HCT116 (cell line): ENCODE data around the gene PRICKLE1. TPM values are rescaled to one million over a fixed set of nuclear protein-coding genes. Genes with fewer than 3 reads are reported as not detected.

ENCODE experiments used
- ATAC-seq: fragments of 200-7000 bp; cut with Tn5 transposase; 2 replicates; pipeline ENCODE4 v1.9.1; 2020; ENCODE audit warnings: mild to moderate bottlenecking, moderate library complexity
- BruUV-seq: library from RNA; stranded (reverse); fragments of 400-500 nt; replicated peaks from 2 replicates; lab custom pipeline; 2021; lab: Mats Ljungman, UMichigan
- CTCF ChIA-PET: fragments of 300-600 bp; sonication (Branson Sonifier 250); formaldehyde crosslinking; loops from one replicate; lab custom pipeline; 2021; ENCODE audit warnings: antibody characterized with exemption; lab: Charles Lee
- POLR2A ChIA-PET: fragments of 300-600, 350-600 bp; sonication (Branson Sonifier 250); formaldehyde crosslinking; loops from one replicate; lab custom pipeline; 2021; ENCODE audit warnings: antibody characterized with exemption; lab: Charles Lee
- RAD21 ChIA-PET, 2 experiments: fragments of 300-600 bp; sonication (Branson Sonifier 250); formaldehyde crosslinking; loops; one replicate each; lab custom pipeline; 2023; ENCODE audit warnings: low total read pairs in 2 of 2; ENCODE audit not compliant: uncharacterized antibody in 2 of 2, unreplicated experiment in 2 of 2, low non-redundant PET in 1 of 2; lab: Charles Lee
- DNase-seq: peaks from one replicate; pipeline ENCODE4 v3.0.0-alpha.2; 2010; ENCODE audit warnings: low read depth, low spot score
- H2AFZ ChIP-seq: fragments of 200-600 bp; shearing (Covaris generic), sonication (generic); 2 replicates; pipeline ENCODE4 v1.6.1; 2017; ENCODE audit warnings: low read depth, mixed run types, mixed read lengths, antibody characterized with exemption, low read length; ENCODE audit not compliant: poor library complexity, severe bottlenecking
- H3K27ac ChIP-seq: 2 replicates; pipeline ENCODE4 v1.5.1; 2012; ENCODE audit warnings: low read depth, low read length
- H3K27me3 ChIP-seq: fragments of 200-600 bp; sonication (generic); 2 replicates; pipeline ENCODE4 v1.6.1; 2016; ENCODE audit warnings: mixed run types, low read length, mixed read lengths; ENCODE audit not compliant: insufficient read depth
- H3K36me3 ChIP-seq, 2 experiments: fragments of 200-500 bp in 1 of 2; fragments of 200-600 bp in 1 of 2; sonication (Bioruptor generic) in 1 of 2; sonication (generic) in 1 of 2; 2 replicates each; pipeline versions ENCODE4 v1.5.1 to v1.6.1; 2014 to 2016; ENCODE audit warnings: low read length in 2 of 2, inconsistent platforms in 1 of 2, mixed read lengths in 1 of 2, mixed run types in 1 of 2; ENCODE audit not compliant: insufficient read depth in 2 of 2, control insufficient read depth in 1 of 2
- H3K4me1 ChIP-seq, 2 experiments: fragments of 200-600 bp in 1 of 2; sonication (generic) in 1 of 2; 2 replicates each; pipeline versions ENCODE4 v1.5.1 to v1.6.1; 2012 to 2017; ENCODE audit warnings: low read length in 2 of 2, inconsistent platforms in 1 of 2, mild to moderate bottlenecking in 1 of 2, mixed read lengths in 1 of 2, mixed run types in 1 of 2, moderate library complexity in 1 of 2; ENCODE audit not compliant: insufficient read depth in 2 of 2, control insufficient read depth in 1 of 2
- H3K4me2 ChIP-seq: fragments of 200-600 bp; sonication (generic); 2 replicates; pipeline ENCODE4 v1.6.1; 2017; ENCODE audit warnings: mixed run types, low read length, mixed read lengths
- H3K4me3 ChIP-seq, 2 experiments: fragments of 200-600 bp in 1 of 2; sonication (generic) in 1 of 2; replicated peaks in 1 of 2; 2 replicates each; pipeline ENCODE4 v1.5.1; 2011 to 2016; ENCODE audit warnings: low read length in 2 of 2, control low read depth in 1 of 2, low read depth in 1 of 2, mild to moderate bottlenecking in 1 of 2, mixed read lengths in 1 of 2, mixed run types in 1 of 2
- H3K79me2 ChIP-seq: fragments of 200-600 bp; sonication (generic); 2 replicates; pipeline ENCODE4 v1.6.1; 2017; ENCODE audit warnings: mild to moderate bottlenecking, mixed run types, low read length, moderate library complexity, mixed read lengths; ENCODE audit not compliant: insufficient read depth
- H3K9ac ChIP-seq: fragments of 200-600 bp; sonication (generic); 2 replicates; pipeline ENCODE4 v1.6.1; 2016; ENCODE audit warnings: low read length, mixed read lengths
- H3K9me2 ChIP-seq: fragments of 200-600 bp; sonication (generic), shearing (Covaris generic); 2 replicates; pipeline ENCODE4 v1.6.1; 2017; ENCODE audit warnings: mixed run types, mild to moderate bottlenecking, moderate library complexity; ENCODE audit not compliant: insufficient read depth
- H3K9me3 ChIP-seq, 2 experiments: fragments of 200-500 bp in 1 of 2; fragments of 200-600 bp in 1 of 2; sonication (Bioruptor generic) in 1 of 2; sonication (generic) in 1 of 2; 2 replicates each; pipeline ENCODE4 v1.6.1; 2014 to 2017; ENCODE audit warnings: low read length in 2 of 2, mixed read lengths in 2 of 2, inconsistent platforms in 1 of 2, low read depth in 1 of 2, mild to moderate bottlenecking in 1 of 2, mixed run types in 1 of 2, moderate library complexity in 1 of 2; ENCODE audit not compliant: control insufficient read depth in 1 of 2, insufficient read depth in 1 of 2
- H4K20me1 ChIP-seq: fragments of 200-600 bp; sonication (generic), shearing (Covaris generic); 2 replicates; pipeline ENCODE4 v1.6.1; 2017; ENCODE audit warnings: mixed run types, mild to moderate bottlenecking, moderate library complexity; ENCODE audit not compliant: insufficient read depth
- ATF3 ChIP-seq: IDR thresholded peaks from 2 replicates; pipeline ENCODE4 v1.6.1; 2012
- CBX3 ChIP-seq: IDR thresholded peaks from 2 replicates; pipeline ENCODE4 v1.6.1; 2012; ENCODE audit warnings: low read depth
- CTCF ChIP-seq, 3 experiments: fragments of 200-600 bp in 1 of 3; sonication (generic) in 1 of 3; IDR thresholded peaks in 2 of 3; conservative IDR thresholded peaks in 1 of 3; 2 replicates each; pipeline ENCODE4 v1.5.1; 2012 to 2017; ENCODE audit warnings: low read depth in 2 of 3, low read length in 2 of 3, antibody characterized with exemption in 1 of 3, borderline replicate concordance in 1 of 3, control low read depth in 1 of 3, mild to moderate bottlenecking in 1 of 3, mixed read lengths in 1 of 3, mixed run types in 1 of 3, moderate library complexity in 1 of 3; ENCODE audit not compliant: insufficient read depth in 1 of 3
- ELF1 ChIP-seq: IDR thresholded peaks from 2 replicates; pipeline ENCODE4 v1.6.1; 2012; ENCODE audit warnings: low read depth, borderline replicate concordance
- FOSL1 ChIP-seq: IDR thresholded peaks from 2 replicates; pipeline ENCODE4 v1.6.1; 2012; ENCODE audit warnings: low read depth
- MAX ChIP-seq: IDR thresholded peaks from 2 replicates; pipeline ENCODE4 v1.6.1; 2012
- POLR2AphosphoS5 ChIP-seq: IDR thresholded peaks from 2 replicates; pipeline ENCODE4 v1.6.1; 2011; ENCODE audit warnings: mild to moderate bottlenecking, low read depth, low read length, moderate library complexity
- REST ChIP-seq: IDR thresholded peaks from 2 replicates; pipeline ENCODE4 v1.6.1; 2012; ENCODE audit warnings: low read depth
- SIN3A ChIP-seq: IDR thresholded peaks from 2 replicates; pipeline ENCODE4 v1.6.1; 2012; ENCODE audit warnings: low read depth
- SP1 ChIP-seq: IDR thresholded peaks from 2 replicates; pipeline ENCODE4 v1.6.1; 2012; ENCODE audit warnings: low read depth
- SRF ChIP-seq: IDR thresholded peaks from 2 replicates; pipeline ENCODE4 v1.6.1; 2012; ENCODE audit warnings: low read depth
- TCF7L2 ChIP-seq: IDR thresholded peaks from 2 replicates; pipeline ENCODE4 v1.7.0; 2011; ENCODE audit warnings: borderline replicate concordance, inconsistent platforms; ENCODE audit not compliant: insufficient read depth, insufficient read length; ENCODE audit errors: extremely low read depth
- YY1 ChIP-seq: IDR thresholded peaks from 2 replicates; pipeline ENCODE4 v1.6.1; 2011; ENCODE audit warnings: low read length, low read depth, moderate library complexity, mild to moderate bottlenecking; ENCODE audit not compliant: insufficient replicate concordance; ENCODE audit errors: extremely low read depth
- ZFX ChIP-seq: fragments of 450-650 bp; IDR thresholded peaks from 2 replicates; pipeline ENCODE4 v1.6.1; 2017
- ZNF274 ChIP-seq: fragments of 200-500 bp; sonication (Bioruptor generic); IDR thresholded peaks from 2 replicates; pipeline ENCODE4 v1.6.1; 2014; ENCODE audit warnings: mild to moderate bottlenecking, low read depth, low read length, inconsistent platforms
- intact Hi-C: fragments of 100-400 bp; cut with micrococcal nuclease; formaldehyde crosslinking; loops from 2 replicates; pipeline ENCODE4 v1.10.0; 2022
- total RNA-seq: library from RNA; stranded (reverse); gene quantifications from one replicate; pipeline ENCODE4 v1.2.1, GENCODE V29; 2021; ENCODE audit not compliant: unreplicated experiment

Gene PRICKLE1
- total RNA-seq, 1 experiment from 2014 or later: 1.3 TPM

GRCh38 chr12:42428850-42429249 is 160.7 kb downstream of the PRICKLE1 start:
- Histone ChIP-seq H3K4me1 (peaks cover 9 to 20% of the 10 kb centered on the region in 2 experiments; a peak in 3 of 4 replicates), H3K9me3 (no peaks in the 10 kb centered on the region), H3K79me2 (0 out of 2 replicates have a peak, but pooled peaks cover 8% of the 10 kb centered on the region), H4K20me1 (no peaks in the 10 kb centered on the region), H3K9ac (no peak overlapping the region), H3K4me3 (no peak overlapping the region), H3K27me3 (no peaks in the 10 kb centered on the region), H3K27ac (no peak overlapping the region), H3K9me2 (no peaks in the 10 kb centered on the region), H3K36me3 (no peaks in the 10 kb centered on the region), H2AFZ (no peak overlapping the region), H3K4me2 (no peak overlapping the region)
- intact Hi-C loops: no loop called here
- BruUV-seq: no TSS peak
- ChIA-PET POLR2A (no interaction called here), RAD21 (no interaction called here), CTCF (no interaction called here)
- no peak for ATAC-seq
- DNase-seq: no peak
- TF ChIP-seq REST (no peak), YY1 (no peak), MAX (no peak), TCF7L2 (no peak), CTCF (IDR thresholded peaks at IDR 0.05 in 2 of 3, conservative IDR thresholded peaks at IDR 0.05 in 1 of 3; ENCODE audit: borderline replicate concordance in 1 of 3, insufficient read depth in 1 of 3, low read depth in 2 of 3, low read length in 2 of 3) (no peak), SRF (no peak), FOSL1 (no peak), ELF1 (no peak), SP1 (no peak), ATF3 (no peak), ZNF274 (no peak), CBX3 (no peak), SIN3A (no peak), ZFX (no peak), POLR2AphosphoS5 (no peak)
- TF ChIP-seq, all 23 proteins: peak for 0
